IPS-18a (cell line): ENCODE results near the gene RGS1.
"Not testable (repeated sequence)": the region's sequence is repeated elsewhere in the genome, so short reads cannot be mapped to it uniquely, and the experiment has no call there.

Source experiments
- H3K27ac ChIP-seq: one replicate; pipeline ENCODE4 v1.5.1; 2013; ENCODE audit warnings: low read length
- H3K27me3 ChIP-seq: one replicate; pipeline ENCODE4 v1.6.1; 2013; ENCODE audit warnings: mild to moderate bottlenecking, low read length; ENCODE audit not compliant: control insufficient read depth, insufficient read depth
- H3K36me3 ChIP-seq: one replicate; pipeline ENCODE4 v1.6.1; 2013; ENCODE audit warnings: low read depth, low read length; ENCODE audit not compliant: control insufficient read depth
- H3K4me1 ChIP-seq: one replicate; pipeline ENCODE4 v1.6.1; 2013; ENCODE audit warnings: low read depth, low read length; ENCODE audit not compliant: control insufficient read depth
- H3K4me3 ChIP-seq: one replicate; pipeline ENCODE4 v1.5.1; 2013; ENCODE audit warnings: low read length
- H3K9ac ChIP-seq: one replicate; pipeline ENCODE4 v1.6.1; 2013; ENCODE audit warnings: mild to moderate bottlenecking, low read length, moderate library complexity
- H3K9me3 ChIP-seq: one replicate; pipeline ENCODE4 v1.6.1; 2013; ENCODE audit warnings: low read depth, low read length; ENCODE audit not compliant: control insufficient read depth

Gene RGS1, protein sequence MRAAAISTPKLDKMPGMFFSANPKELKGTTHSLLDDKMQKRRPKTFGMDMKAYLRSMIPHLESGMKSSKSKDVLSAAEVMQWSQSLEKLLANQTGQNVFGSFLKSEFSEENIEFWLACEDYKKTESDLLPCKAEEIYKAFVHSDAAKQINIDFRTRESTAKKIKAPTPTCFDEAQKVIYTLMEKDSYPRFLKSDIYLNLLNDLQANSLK

DNA sequence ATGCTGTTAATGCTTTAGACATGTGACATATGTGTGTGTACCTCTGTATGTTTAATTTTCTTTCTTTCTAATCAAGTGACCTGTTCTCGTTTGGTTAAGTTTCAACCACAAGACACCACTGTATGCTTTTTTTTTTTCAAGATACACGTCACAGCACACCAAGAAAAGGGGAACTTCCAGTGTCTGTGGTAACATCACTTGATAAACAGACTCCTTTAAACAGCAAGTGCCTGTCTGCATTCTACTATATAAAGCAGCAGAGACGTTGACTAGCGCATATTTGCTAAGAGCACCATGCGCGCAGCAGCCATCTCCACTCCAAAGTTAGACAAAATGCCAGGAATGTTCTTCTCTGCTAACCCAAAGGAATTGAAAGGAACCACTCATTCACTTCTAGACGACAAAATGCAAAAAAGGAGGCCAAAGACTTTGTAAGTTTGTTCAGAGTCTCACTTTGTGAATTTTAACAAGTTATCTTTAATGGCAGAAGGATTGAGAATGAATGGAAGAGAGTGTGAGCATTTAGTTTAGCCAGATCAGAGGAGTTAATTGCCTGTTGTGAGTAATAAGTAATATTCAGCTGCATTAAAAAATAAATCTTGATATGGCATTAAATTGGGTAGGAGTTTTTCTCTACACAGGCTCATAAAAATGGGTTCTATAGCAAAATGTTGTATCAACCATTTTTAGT lies at the start of gene RGS1:
Gene RGS1 (plus strand): TSS at position 275 of the 691 bp plus-strand sequence. CDS start 20 bp downstream, at position 295.
- Histone ChIP-seq H3K27me3 (no peaks in the 10 kb centered on the region), H3K27ac (no peak within 1 kb of the TSS), H3K4me1 (no peaks in the 10 kb centered on the region), H3K9ac (no peak within 1 kb of the TSS), H3K9me3 (no peaks in the 10 kb centered on the region), H3K4me3 (no peak within 1 kb of the TSS), H3K36me3 (no peaks in the 10 kb centered on the region)

DNA sequence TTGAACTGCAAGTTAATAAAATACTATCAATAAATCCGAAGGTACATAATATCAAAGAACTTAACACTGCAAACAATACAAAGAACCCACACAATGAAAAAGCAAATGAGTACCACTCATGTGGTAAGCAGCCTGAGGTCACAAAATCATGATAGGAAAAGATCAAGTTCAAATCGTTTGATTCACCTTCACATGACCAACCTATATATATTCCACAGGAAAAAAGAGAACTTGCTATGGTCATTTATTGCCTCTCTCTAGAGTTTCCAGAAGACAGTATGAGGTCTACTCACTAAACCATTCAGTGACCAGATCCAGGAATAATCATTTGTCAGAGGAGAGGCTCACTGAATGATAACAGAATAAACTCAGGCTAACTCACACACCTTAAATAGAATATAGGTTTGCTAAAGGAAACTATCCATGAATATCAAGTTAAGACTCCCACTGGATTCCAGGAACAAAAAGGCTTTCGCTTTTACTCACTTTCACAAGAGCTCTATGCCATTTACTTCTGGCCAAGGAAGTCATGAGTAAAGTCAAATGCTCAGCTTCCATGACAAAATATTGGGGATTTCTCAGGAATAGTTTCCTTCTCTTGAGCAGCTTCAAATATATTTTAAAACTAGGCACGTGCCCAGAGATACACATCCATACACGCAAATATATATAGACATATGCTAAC lies 48.3 kb upstream of the RGS1 start:
- no peak overlapping the region for H3K4me3 ChIP-seq
- no peak overlapping the region for H3K9ac ChIP-seq
- no peaks in the 10 kb centered on the region for H3K36me3 ChIP-seq
- no peaks in the 10 kb centered on the region for H3K4me1 ChIP-seq
- no peaks in the 10 kb centered on the region for H3K27me3 ChIP-seq
- H3K9me3 ChIP-seq, result no peaks in the 10 kb centered on the region
- H3K27ac ChIP-seq, result no peak overlapping the region

DNA sequence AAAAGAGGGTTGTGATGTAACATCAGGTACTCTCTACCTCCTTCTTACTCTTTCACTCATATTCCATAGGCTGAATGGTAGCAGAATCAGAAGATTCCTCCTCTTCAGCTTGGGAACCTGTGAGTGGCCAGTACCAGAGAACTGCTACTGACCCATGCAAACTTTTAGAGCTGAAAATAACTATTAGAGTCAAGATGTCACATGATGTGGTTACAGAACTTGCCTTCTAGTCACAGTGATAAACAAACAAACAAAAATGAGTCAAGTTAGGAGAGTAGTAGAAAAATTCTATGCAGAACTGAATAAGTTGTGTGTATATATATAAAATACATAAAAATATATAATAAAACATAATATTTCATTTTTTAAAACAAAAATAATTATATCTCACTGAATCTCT lies 47.6 kb upstream of the RGS1 start:
- Histone ChIP-seq H3K9me3 (no peaks in the 10 kb centered on the region), H3K36me3 (no peaks in the 10 kb centered on the region), H3K9ac (no peak overlapping the region), H3K4me3 (no peak overlapping the region), H3K27me3 (no peaks in the 10 kb centered on the region), H3K4me1 (no peaks in the 10 kb centered on the region), H3K27ac (no peak overlapping the region)

DNA sequence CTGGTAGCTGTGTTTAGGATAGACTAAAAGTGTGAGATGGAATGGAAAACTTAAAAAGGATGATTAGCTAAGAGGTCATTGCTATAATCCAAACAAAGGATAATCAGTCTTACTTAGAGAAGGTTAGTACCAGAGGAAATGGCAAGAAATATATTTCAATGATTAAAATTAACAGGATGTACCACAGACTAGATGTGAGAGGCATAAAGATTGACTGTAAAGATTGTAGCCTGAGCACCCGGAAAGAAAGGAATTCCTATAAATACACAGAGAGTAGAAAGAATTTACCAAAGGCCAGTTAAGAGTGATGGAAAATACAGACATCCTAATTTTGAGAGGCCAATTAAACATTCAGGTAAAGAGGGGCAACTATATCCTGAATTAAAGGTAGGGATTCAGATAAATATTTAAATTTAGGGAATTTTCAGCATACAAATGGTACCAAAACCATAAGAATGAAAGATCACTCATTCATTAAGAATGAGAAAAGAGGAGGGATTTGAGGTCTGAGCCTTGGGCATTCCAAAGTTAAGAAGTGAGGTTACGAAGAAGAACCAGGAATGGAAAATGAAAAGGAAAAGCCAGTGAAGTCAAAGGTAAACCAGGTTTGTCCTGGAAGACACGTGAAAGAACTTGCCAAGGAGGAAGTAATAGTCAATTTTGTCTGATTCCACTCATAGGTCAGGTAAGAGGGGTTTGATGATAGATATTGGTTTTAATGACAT lies 46.4 kb upstream of the RGS1 start:
- Histone ChIP-seq H3K4me3 (no peak overlapping the region), H3K27me3 (no peaks in the 10 kb centered on the region), H3K27ac (no peak overlapping the region), H3K4me1 (no peaks in the 10 kb centered on the region), H3K36me3 (no peaks in the 10 kb centered on the region), H3K9ac (no peak overlapping the region), H3K9me3 (no peaks in the 10 kb centered on the region)

DNA sequence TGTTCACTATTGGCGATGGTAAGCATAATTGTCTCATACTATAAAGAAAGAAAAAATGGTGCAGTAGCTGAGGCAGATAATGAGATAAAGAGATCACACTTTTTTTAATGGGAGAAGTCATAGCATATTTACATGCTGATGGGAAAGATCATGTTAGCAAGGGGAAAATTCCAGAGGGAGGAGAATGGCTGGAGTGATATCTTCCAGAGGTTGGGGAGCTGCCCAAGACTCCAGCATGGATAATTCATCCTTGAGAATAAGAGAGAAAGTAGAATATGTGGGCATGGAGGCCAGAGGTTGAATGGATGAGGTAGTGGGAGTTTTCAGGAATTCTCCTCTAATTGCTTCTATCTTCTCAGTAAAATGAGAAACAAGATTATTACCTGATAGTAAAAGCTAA lies 45.8 kb upstream of the RGS1 start:
- Histone ChIP-seq H3K4me1 (no peaks in the 10 kb centered on the region), H3K36me3 (no peaks in the 10 kb centered on the region), H3K9me3 (no peaks in the 10 kb centered on the region), H3K4me3 (no peak overlapping the region), H3K27ac (no peak overlapping the region), H3K9ac (no peak overlapping the region), H3K27me3 (no peaks in the 10 kb centered on the region)

DNA sequence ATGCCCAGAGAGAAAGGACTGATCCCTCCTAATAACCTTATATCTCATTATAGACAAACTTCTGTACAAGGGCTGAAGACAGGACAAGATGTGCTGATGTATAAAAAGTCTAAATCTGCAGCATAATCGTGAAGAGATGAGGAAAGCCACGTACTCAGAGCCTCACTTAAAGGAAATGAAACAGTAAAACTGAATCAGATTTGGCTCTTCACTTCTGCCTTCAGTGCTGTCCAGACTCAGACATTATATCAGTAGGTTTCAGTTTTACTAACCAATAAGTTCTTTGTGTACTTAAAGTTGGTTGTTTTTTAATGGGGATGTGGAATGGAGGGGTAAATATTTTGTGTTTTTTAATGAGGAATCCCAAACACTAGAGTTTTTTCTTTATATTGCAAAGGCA lies 45.3 kb upstream of the RGS1 start:
- Histone ChIP-seq H3K9ac (no peak overlapping the region), H3K4me3 (no peak overlapping the region), H3K9me3 (no peaks in the 10 kb centered on the region), H3K36me3 (no peaks in the 10 kb centered on the region), H3K4me1 (no peaks in the 10 kb centered on the region), H3K27me3 (no peaks in the 10 kb centered on the region), H3K27ac (no peak overlapping the region)

DNA sequence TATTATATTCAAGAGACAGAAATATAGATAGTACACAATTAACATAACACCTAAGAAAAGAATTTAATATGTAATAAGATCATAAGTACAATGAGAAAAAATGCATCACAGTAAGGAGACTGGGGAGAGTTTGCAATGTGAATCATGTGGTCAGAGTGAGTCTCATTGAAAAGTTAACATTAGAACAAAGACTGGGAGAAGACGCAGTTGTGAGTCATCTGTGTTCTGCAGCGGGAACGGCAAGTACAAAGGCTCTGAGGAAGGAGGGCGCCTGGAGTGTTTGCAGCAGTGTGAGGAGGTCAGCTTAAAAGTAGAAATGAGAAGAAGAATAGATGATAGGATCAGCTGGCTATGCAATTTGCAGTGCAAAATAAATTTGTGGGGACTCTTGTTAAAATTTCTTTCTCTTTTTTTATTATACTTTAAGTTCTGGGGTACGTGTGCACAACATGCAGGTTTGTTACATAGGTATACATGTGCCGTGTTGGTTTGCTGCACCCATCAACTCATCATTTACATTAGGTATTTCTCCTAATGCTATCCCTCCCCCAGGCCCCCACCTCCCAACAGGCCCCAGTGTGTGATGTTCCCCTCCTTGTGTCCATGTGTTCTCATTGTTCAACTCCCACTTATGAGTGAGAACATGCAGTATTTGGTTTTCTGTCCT lies 44.4 kb upstream of the RGS1 start:
- not testable (repeated sequence) for H3K27ac ChIP-seq, H3K4me3 ChIP-seq, H3K27me3 ChIP-seq, H3K9me3 ChIP-seq, H3K36me3 ChIP-seq, H3K4me1 ChIP-seq, H3K9ac ChIP-seq

DNA sequence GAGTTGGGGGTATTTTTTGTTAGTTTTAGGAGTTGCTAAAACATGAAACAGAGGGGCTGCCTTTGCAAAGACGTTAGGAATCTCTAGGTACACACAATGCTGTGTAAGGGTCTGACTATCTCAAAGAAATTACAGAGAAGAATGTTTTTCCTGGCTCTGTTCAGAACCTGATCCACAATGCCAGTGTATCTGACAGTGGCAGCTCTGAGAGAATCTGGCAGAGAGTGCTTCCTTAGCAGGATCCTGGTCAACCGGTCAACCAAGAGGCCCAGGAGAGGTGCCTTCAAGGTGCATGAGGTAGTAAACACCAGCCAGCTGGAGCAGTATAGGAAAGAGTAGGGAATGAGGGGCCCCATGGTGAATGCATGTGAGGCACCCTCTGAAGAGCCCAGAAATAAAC lies 40.9 kb upstream of the RGS1 start:
- no peaks in the 10 kb centered on the region for H3K27me3 ChIP-seq
- no peaks in the 10 kb centered on the region for H3K9me3 ChIP-seq
- H3K4me1 ChIP-seq, result peaks cover 6% of the 10 kb centered on the region
- H3K27ac ChIP-seq, result no peak overlapping the region
- H3K4me3 ChIP-seq, result no peak overlapping the region
- H3K36me3 ChIP-seq, result no peaks in the 10 kb centered on the region
- no peak overlapping the region for H3K9ac ChIP-seq

DNA sequence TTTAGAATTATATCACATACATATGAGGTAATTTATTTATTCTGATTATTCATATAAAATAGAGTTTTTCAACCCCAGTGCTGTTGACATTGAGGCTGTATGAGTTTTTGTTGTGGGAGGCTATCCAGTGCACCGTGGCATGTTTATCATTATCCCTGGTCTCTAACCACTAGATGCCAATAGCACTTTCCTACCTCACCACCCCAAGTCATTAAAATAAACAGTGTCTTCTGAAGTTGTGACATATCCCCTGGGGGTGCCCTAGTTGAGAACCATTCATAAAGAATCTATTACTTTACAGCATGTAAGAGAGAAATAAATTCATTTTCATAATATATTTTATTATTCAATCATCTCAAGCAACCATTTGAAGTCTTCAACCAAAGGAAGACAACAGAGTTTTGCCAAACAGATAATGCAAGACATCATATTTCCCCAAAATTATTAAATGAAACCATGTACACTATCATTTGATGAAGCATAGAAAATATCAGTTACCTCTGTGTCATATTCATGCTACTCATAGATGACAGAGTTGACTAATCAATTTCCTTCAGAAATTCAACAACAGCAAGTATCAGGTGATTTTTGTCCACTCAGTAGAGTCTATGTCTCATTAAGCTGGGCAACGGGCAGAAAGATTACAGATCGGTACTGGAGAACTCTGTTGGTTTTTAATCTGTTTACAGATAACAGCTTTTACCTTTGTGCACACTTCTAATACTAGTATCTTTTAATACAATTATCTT lies 39.5 kb upstream of the RGS1 start:
- Histone ChIP-seq H3K4me3 (no peak overlapping the region), H3K4me1 (peaks cover 9% of the 10 kb centered on the region), H3K9ac (no peak overlapping the region), H3K9me3 (no peaks in the 10 kb centered on the region), H3K27me3 (no peaks in the 10 kb centered on the region), H3K27ac (no peak overlapping the region), H3K36me3 (no peaks in the 10 kb centered on the region)

DNA sequence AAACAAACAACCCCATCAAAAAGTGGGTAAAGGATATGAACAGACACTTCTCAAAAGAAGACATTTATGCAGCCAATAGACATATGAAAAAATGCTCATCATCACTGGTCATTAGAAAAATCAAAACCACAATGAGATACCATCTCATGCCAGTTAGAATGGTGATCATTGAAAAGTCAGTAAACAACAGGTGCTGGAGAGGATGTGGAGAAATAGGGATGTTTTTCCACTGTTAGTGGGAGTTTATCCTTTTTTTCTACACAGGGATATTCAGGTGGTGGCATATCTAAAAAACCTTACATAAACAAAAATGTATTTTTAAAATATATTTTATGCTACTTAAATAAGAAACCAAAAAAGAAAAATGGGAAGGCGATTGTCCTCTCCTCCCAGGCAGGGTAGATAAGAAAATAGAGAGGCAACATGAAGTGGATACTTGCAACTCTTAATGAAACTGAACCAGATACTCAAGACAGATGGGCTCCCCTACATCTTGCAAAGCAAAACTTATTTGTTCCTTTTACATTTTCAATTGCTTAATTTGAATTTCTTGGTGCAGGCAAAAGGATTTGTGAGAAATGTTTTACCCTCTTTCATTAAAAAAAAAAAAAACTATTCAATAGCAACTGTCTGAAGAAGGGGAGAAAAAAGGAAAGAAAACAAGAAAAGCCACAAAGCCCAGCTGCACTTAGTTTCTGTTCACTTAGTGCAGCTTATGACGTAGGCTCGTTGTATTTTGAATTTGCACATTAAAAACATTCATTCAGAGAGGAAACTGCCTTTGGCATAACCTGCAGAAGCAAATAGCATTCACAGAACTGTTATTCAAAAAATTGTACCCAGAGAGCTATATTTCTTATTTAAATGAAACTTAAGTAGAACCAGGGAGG lies 36.9 kb upstream of the RGS1 start:
- Histone ChIP-seq H3K9me3 (no peaks in the 10 kb centered on the region), H3K27ac (peak overlapping the region; percentile 55), H3K4me3 (no peak overlapping the region), H3K27me3 (no peaks in the 10 kb centered on the region), H3K4me1 (peaks cover 9% of the 10 kb centered on the region), H3K9ac (no peak overlapping the region), H3K36me3 (no peaks in the 10 kb centered on the region)
